CD4-positive, alpha-beta memory T cell (primary cell): Measurements from ENCODE around the gene TBL1X. TPM values are rescaled to one million over a fixed set of nuclear protein-coding genes. Genes with fewer than 3 reads are reported as not detected.

ENCODE experiments used
- CTCF ChIA-PET: fragments of 350-600 bp; sonication (Branson Sonifier 250); formaldehyde crosslinking; loops from one replicate; lab custom pipeline; 2021; ENCODE audit warnings: inconsistent platforms; ENCODE audit not compliant: partially characterized antibody; lab: Charles Lee
- POLR2A ChIA-PET: fragments of 350-600 bp; sonication (Branson Sonifier 250); formaldehyde crosslinking; loops from one replicate; lab custom pipeline; 2021; ENCODE audit not compliant: partially characterized antibody; lab: Charles Lee
- DNase-seq, 5 donors: peaks; one replicate each; pipeline versions ENCODE4 v3.0.0 to v3.0.0-alpha.2; 2020 to 2022; ENCODE audit warnings: mixed read lengths in 1 of 5
- H3K27ac ChIP-seq: one replicate; pipeline ENCODE4 v1.7.0; 2013; ENCODE audit warnings: low read depth, low read length
- H3K27me3 ChIP-seq: 2 replicates; pipeline ENCODE4 v1.7.0; 2013; ENCODE audit warnings: mild to moderate bottlenecking, low read length, moderate library complexity; ENCODE audit not compliant: insufficient read depth
- H3K36me3 ChIP-seq: 2 replicates; pipeline ENCODE4 v1.7.0; 2013; ENCODE audit warnings: mild to moderate bottlenecking, low read length, moderate library complexity; ENCODE audit not compliant: insufficient read depth
- H3K4me1 ChIP-seq: 2 replicates; pipeline ENCODE4 v1.7.0; 2013; ENCODE audit warnings: mild to moderate bottlenecking, low read length, moderate library complexity; ENCODE audit not compliant: insufficient read depth
- H3K4me3 ChIP-seq, 2 donors: one replicate each; pipeline ENCODE4 v1.7.0; 2013; ENCODE audit warnings: low read length in 2 of 2, mild to moderate bottlenecking in 1 of 2
- H3K9me3 ChIP-seq, 2 donors: one replicate each; pipeline ENCODE4 v1.7.0; 2013; ENCODE audit warnings: low read length in 2 of 2, control low read depth in 1 of 2; ENCODE audit not compliant: control insufficient read depth in 1 of 2
- H3K27ac Mint-ChIP-seq, 7 donors: one replicate each; pipeline ENCODE4 v1.8.0; 2020 to 2021; ENCODE audit warnings: mixed read lengths in 7 of 7, mild to moderate bottlenecking in 6 of 7, inconsistent platforms in 3 of 7, moderate library complexity in 3 of 7
- H3K27me3 Mint-ChIP-seq, 2 donors: one replicate each; pipeline ENCODE4 v1.8.0; 2020 to 2021; ENCODE audit warnings: mixed read lengths in 2 of 2
- H3K36me3 Mint-ChIP-seq, 2 donors: one replicate each; pipeline ENCODE4 v1.8.0; 2020 to 2021; ENCODE audit warnings: mixed read lengths in 2 of 2, inconsistent platforms in 1 of 2, mild to moderate bottlenecking in 1 of 2
- H3K4me1 Mint-ChIP-seq, 4 donors: one replicate each; pipeline ENCODE4 v1.8.0; 2020 to 2021; ENCODE audit warnings: mixed read lengths in 4 of 4, mild to moderate bottlenecking in 1 of 4
- H3K4me3 Mint-ChIP-seq, 8 donors: one replicate each; pipeline ENCODE4 v1.8.0; 2020 to 2021; ENCODE audit warnings: mixed read lengths in 8 of 8, mild to moderate bottlenecking in 7 of 8, moderate library complexity in 6 of 8, inconsistent platforms in 3 of 8
- H3K9me3 Mint-ChIP-seq, 8 donors: one replicate each; pipeline ENCODE4 v1.8.0; 2020 to 2021; ENCODE audit warnings: mixed read lengths in 8 of 8, mild to moderate bottlenecking in 5 of 8, inconsistent platforms in 3 of 8, moderate library complexity in 1 of 8
- intact Hi-C: fragments of 100-400 bp; cut with micrococcal nuclease; formaldehyde crosslinking; loops from one replicate; pipeline ENCODE4 v1.15.1; 2023
- polyA plus RNA-seq, 2 donors: library from polyadenylated mRNA; unstranded; fragments of 300-500 nt; fragmentation: Illumina TruSeq; gene quantifications; one replicate each; pipeline ENCODE4 v1.2.3, GENCODE V29; 2021
- total RNA-seq, 2 experiments: library from RNA; stranded (reverse); gene quantifications; one replicate each; pipeline ENCODE4 v1.2.3, GENCODE V29; 2021

TBL1X gene
- total and polyA plus RNA-seq, 4 experiments from 2014 or later = 6.1 to 50.5 (median 34.3) TPM

DNA sequence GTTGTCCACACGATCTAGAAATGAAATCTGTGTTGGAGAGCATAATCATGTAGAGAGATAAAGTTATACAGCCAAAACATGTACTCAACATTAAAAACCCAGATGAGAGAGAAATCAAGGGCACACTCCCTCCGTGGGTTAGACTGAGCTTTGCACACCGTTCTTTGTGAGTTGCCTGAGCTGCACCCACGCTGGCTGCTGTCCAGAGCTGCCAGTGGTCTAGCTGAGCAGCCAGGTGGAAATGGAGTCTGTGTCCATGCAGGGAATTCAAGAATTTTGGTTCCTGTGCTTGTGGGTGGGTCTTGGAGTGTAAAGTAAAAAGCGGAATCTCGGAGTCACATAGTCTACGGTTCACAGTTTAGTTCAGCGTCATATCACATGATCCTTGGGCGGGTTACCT lies 216.2 kb downstream of the TBL1X start:
- no peaks in the 10 kb centered on the region for H3K9me3 ChIP-seq
- Mint-ChIP-seq H3K9me3 (peaks cover 0 to 7% (median 0%) of the 10 kb centered on the region in 8 donors), H3K27ac (peak overlapping the region in 1 of 7 donors; percentile 4), H3K27me3 (no peaks in the 10 kb centered on the region), H3K4me1 (peaks cover 15 to 21% (median 18%) of the 10 kb centered on the region in 4 donors), H3K4me3 (no peak overlapping the region), H3K36me3 (peaks cover 14 to 19% of the 10 kb centered on the region in 2 donors)
- H3K4me3 ChIP-seq = no peak overlapping the region
- H3K27ac ChIP-seq = no peak overlapping the region
- H3K27me3 ChIP-seq = no peaks in the 10 kb centered on the region
- DNase-seq = no peak
- intact Hi-C loops = no loop called here
- H3K4me1 ChIP-seq = peaks cover 7% of the 10 kb centered on the region
- ChIA-PET CTCF (interaction anchor here (0.6 kb wide), 1 partner anchor 939 kb away, joined by 3 read pairs; no protein-coding TSS in a partner anchor), POLR2A (no interaction called here)
- H3K36me3 ChIP-seq = no peaks in the 10 kb centered on the region

DNA sequence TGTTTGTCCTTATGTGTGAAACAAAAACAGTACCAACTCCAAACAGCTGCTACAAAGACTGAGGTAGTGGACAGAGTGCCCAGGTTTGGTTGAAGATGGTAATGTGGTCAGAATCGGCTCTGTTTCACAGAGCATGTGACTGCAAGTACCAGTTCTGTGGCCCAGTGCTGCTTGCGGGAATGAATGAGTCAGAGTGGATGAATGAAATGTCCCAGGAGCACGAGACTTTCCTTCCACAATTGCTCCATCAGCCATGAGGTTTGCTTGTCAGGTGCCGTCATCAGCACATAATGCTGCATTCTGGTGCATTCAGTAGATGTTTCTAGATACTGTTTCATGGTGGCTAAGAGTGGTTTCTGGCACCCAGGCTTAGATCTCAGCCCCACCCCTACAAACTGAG lies 216.6 kb downstream of the TBL1X start:
- peaks cover 13 to 19% (median 16%) of the 10 kb centered on the region in 4 donors for H3K4me1 Mint-ChIP-seq
- no peaks in the 10 kb centered on the region for H3K27me3 ChIP-seq
- intact Hi-C loops = no loop called here
- peaks cover 7% of the 10 kb centered on the region for H3K4me1 ChIP-seq
- H3K36me3 ChIP-seq = no peaks in the 10 kb centered on the region
- no peak for DNase-seq
- no peak overlapping the region for H3K27ac ChIP-seq
- ChIA-PET POLR2A (no interaction called here), CTCF (interaction anchor here (0.6 kb wide), 1 partner anchor 939 kb away, joined by 3 read pairs; no protein-coding TSS in a partner anchor)
- no peak overlapping the region for H3K27ac Mint-ChIP-seq
- no peak overlapping the region for H3K4me3 ChIP-seq
- H3K36me3 Mint-ChIP-seq = peaks cover 17 to 23% of the 10 kb centered on the region in 2 donors
- no peak overlapping the region for H3K4me3 Mint-ChIP-seq
- peaks cover 0 to 7% (median 0%) of the 10 kb centered on the region in 8 donors for H3K9me3 Mint-ChIP-seq
- H3K9me3 ChIP-seq = no peaks in the 10 kb centered on the region
- no peaks in the 10 kb centered on the region for H3K27me3 Mint-ChIP-seq

DNA sequence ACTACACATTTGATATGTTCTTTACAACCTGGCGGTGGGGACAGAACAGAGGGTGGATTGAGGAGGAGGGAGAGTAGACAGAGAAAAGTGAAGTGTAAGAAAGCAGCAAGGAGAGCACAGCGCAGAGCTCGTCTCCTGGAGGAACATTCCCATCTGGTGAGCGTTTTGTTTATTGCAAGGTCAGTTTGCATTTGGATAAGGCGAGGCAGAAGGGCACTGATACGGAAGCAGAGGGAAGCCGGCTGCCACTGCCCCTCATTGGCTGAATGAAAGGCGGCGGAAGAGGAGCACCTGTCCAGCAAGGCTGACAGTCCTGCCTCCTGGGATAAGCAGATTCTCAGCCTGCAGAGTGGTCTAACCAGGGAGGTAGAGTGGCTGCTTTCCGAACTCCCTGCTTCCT lies 217.6 kb downstream of the TBL1X start:
- Histone ChIP-seq H3K36me3 (no peaks in the 10 kb centered on the region), H3K27me3 (no peaks in the 10 kb centered on the region)

DNA sequence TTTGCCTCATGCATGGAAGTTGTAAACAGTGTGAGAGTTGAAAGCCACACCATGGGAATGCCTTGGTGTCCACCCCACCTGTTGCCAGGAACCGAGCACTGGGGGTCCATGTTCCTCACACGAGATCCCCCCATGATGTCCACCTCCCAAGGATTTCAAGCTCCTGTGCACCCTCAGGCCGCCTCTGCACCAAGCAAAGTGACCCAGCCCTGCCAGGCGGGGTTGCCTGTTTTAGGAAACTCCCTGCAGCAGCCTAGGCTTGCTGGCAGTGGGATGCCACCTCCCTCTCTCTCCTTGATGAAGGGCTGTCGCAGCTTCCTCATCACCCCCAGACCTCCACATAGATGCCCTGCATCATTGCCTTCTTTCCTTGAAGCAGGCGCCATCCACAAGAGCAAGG lies 218.0 kb downstream of the TBL1X start:
- Mint-ChIP-seq H3K36me3 (peaks cover 14 to 25% of the 10 kb centered on the region in 2 donors), H3K4me1 (peaks cover 0 to 5% (median 2%) of the 10 kb centered on the region in 4 donors), H3K4me3 (no peak overlapping the region), H3K27me3 (no peaks in the 10 kb centered on the region), H3K27ac (no peak overlapping the region), H3K9me3 (peaks cover 0 to 2% (median 0%) of the 10 kb centered on the region in 8 donors)
- Histone ChIP-seq H3K27me3 (no peaks in the 10 kb centered on the region), H3K4me1 (no peaks in the 10 kb centered on the region), H3K9me3 (no peaks in the 10 kb centered on the region), H3K4me3 (no peak overlapping the region), H3K27ac (no peak overlapping the region), H3K36me3 (no peaks in the 10 kb centered on the region)
- intact Hi-C loops = no loop called here
- ChIA-PET CTCF (no interaction called here), POLR2A (no interaction called here)
- DNase-seq = no peak

More for the DNA sequence above, 217.6 kb downstream of the TBL1X start:
- ChIA-PET CTCF (no interaction called here), POLR2A (no interaction called here)
- Histone ChIP-seq H3K27ac (no peak overlapping the region), H3K9me3 (no peaks in the 10 kb centered on the region), H3K4me1 (peaks cover 4% of the 10 kb centered on the region), H3K4me3 (no peak overlapping the region)
- intact Hi-C loops = no loop called here
- no peak overlapping the region for H3K4me3 Mint-ChIP-seq
- no peak for DNase-seq
- no peaks in the 10 kb centered on the region for H3K27me3 Mint-ChIP-seq
- H3K27ac Mint-ChIP-seq = no peak overlapping the region
- H3K4me1 Mint-ChIP-seq = peaks cover 2 to 9% (median 6%) of the 10 kb centered on the region in 4 donors
- H3K36me3 Mint-ChIP-seq = peaks cover 14 to 25% of the 10 kb centered on the region in 2 donors
- H3K9me3 Mint-ChIP-seq = peaks cover 0 to 2% (median 0%) of the 10 kb centered on the region in 8 donors

DNA sequence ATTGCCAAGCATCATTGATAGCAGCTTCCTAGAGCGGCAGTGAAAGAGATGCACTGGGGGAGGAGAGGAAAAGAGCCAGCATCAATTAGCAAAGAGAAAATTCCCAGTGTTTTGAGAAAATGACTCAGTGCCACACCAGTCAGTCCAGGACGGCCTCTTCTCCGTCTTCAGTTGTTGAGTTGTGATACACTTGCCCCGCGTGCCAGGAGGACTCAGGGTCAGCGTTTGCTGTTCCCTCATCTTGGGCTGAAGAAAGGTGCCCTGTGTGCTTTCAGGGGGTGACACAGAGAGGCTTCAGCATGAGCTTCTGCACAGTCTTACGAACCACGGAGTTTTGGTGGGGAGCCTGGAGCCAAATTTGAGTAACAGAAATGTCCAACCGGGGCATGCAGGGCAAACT lies 218.5 kb downstream of the TBL1X start:
- H3K4me1 Mint-ChIP-seq = peaks cover 0 to 2% (median 0%) of the 10 kb centered on the region in 4 donors
- peak overlapping the region in 1 of 7 donors; percentile 11 for H3K27ac Mint-ChIP-seq
- CTCF ChIA-PET = no interaction called here
- intact Hi-C loops = no loop called here
- no peaks in the 10 kb centered on the region for H3K27me3 Mint-ChIP-seq
- H3K9me3 ChIP-seq = no peaks in the 10 kb centered on the region
- H3K4me3 ChIP-seq = no peak overlapping the region
- H3K36me3 ChIP-seq = no peaks in the 10 kb centered on the region
- H3K4me3 Mint-ChIP-seq = no peak overlapping the region
- H3K9me3 Mint-ChIP-seq = peaks cover 0 to 2% (median 0%) of the 10 kb centered on the region in 8 donors
- H3K27ac ChIP-seq = no peak overlapping the region
- POLR2A ChIA-PET = no interaction called here
- no peaks in the 10 kb centered on the region for H3K27me3 ChIP-seq
- DNase-seq = no peak
- H3K4me1 ChIP-seq = no peaks in the 10 kb centered on the region
- peaks cover 19 to 27% of the 10 kb centered on the region in 2 donors for H3K36me3 Mint-ChIP-seq

DNA sequence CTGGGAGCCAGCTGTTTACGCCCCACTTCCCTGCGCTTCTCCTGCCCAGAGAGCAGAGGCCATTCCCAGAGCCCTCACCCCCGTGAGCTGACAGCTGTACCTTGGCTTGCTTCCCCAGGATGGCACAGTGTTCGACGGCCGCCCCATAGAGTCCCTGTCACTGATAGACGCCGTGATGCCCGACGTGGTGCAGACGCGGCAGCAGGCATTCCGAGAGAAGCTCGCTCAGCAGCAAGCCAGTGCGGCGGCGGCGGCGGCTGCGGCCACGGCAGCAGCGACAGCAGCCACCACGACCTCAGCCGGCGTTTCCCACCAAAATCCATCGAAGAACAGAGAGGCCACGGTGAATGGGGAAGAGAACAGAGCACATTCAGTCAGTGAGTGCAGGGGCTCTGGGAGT lies 223.0 kb downstream of the TBL1X start:
- H3K4me3 Mint-ChIP-seq = no peak overlapping the region
- ChIA-PET POLR2A (no interaction called here), CTCF (no interaction called here)

DNA sequence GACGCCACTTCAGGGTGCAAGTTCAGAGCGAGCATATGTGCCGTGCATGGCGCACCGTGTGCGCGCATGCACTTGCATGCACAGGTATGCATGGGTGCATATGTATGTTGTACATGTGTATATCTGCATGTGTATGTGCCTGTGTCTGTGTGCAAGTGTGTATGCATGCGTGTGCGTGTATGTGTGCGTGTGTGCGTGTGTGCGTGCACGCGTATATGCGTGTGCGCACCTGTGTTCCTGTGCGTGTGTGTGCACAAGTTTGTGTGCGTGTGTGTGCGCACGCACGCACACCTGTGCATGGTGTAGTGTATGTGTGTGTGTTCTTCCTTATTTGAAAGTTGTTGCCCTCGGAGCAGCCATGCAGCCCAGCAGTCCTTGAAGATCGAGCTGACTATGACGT lies 224.0 kb downstream of the TBL1X start:
- no peak overlapping the region for H3K4me3 ChIP-seq
- H3K27me3 ChIP-seq = no peaks in the 10 kb centered on the region
- H3K4me1 ChIP-seq = peaks cover 6% of the 10 kb centered on the region
- DNase-seq = no peak
- H3K27ac ChIP-seq = no peak overlapping the region
- Mint-ChIP-seq H3K27ac (peak overlapping the region in 1 of 7 donors; percentile 18), H3K4me1 (peaks cover 4 to 19% (median 9%) of the 10 kb centered on the region in 4 donors), H3K9me3 (peaks cover 0 to 3% (median 0%) of the 10 kb centered on the region in 8 donors), H3K4me3 (no peak overlapping the region), H3K27me3 (no peaks in the 10 kb centered on the region), H3K36me3 (peaks cover 30 to 46% of the 10 kb centered on the region in 2 donors)
- intact Hi-C loops = no loop called here
- CTCF ChIA-PET = no interaction called here
- peaks cover 3% of the 10 kb centered on the region for H3K36me3 ChIP-seq
- POLR2A ChIA-PET = no interaction called here
- H3K9me3 ChIP-seq = no peaks in the 10 kb centered on the region

More for the DNA sequence above, 223.0 kb downstream of the TBL1X start:
- Histone ChIP-seq H3K4me1 (peaks cover 3% of the 10 kb centered on the region), H3K4me3 (no peak overlapping the region), H3K27me3 (no peaks in the 10 kb centered on the region), H3K27ac (no peak overlapping the region), H3K9me3 (no peaks in the 10 kb centered on the region), H3K36me3 (peaks cover 3% of the 10 kb centered on the region)
- H3K27ac Mint-ChIP-seq = no peak overlapping the region
- H3K36me3 Mint-ChIP-seq = peaks cover 25 to 41% of the 10 kb centered on the region in 2 donors
- DNase-seq = no peak
- peaks cover 0 to 11% (median 3%) of the 10 kb centered on the region in 4 donors for H3K4me1 Mint-ChIP-seq
- H3K9me3 Mint-ChIP-seq = peaks cover 0 to 3% (median 0%) of the 10 kb centered on the region in 8 donors
- H3K27me3 Mint-ChIP-seq = no peaks in the 10 kb centered on the region
- intact Hi-C loops = no loop called here
